GM12875 (cell line): ENCODE data around the gene WDCP.

Experiments
- H3K4me3 ChIP-seq: one replicate; pipeline ENCODE4 v1.5.1; 2011; ENCODE audit warnings: low read depth, low read length, control low read depth
- CTCF ChIP-seq: IDR thresholded peaks from 2 replicates; pipeline ENCODE4 v1.5.1; 2011; ENCODE audit warnings: low read depth, mild to moderate bottlenecking, control low read depth, inconsistent platforms, low read length, moderate library complexity, borderline replicate concordance; ENCODE audit not compliant: insufficient read depth

The WDCP gene

GRCh38 chr2:24012521-24013188, 34.5 kb downstream of the WDCP start:
- no peak for TF ChIP-seq CTCF
- no peak overlapping the region for H3K4me3 ChIP-seq

GRCh38 chr2:24011250-24012104, 35.7 kb downstream of the WDCP start:
- no peak for TF ChIP-seq CTCF

GRCh38 chr2:24010477-24011249, 36.5 kb downstream of the WDCP start:
- TF ChIP-seq CTCF, result no peak
- peak overlapping the region; percentile 42 for H3K4me3 ChIP-seq

More at GRCh38 chr2:24011250-24012104, 35.7 kb downstream of the WDCP start:
- no peak overlapping the region for H3K4me3 ChIP-seq

- TF ChIP-seq CTCF, result no peak
- H3K4me3 ChIP-seq, result peak within 1 kb of the TSS; percentile 42
Measured at GRCh38 chr2:24009680-24010476, 37.3 kb downstream of the WDCP start, which contains the start of gene MFSD2B. Gene MFSD2B, plus strand, starts transcription at chr2:24010085. Its CDS starts 12 bp downstream, at chr2:24010097.

GRCh38 chr2:24009367-24009679, 37.9 kb downstream of the WDCP start:
- H3K4me3 ChIP-seq, result no peak overlapping the region
- TF ChIP-seq CTCF, result no peak

GRCh38 chr2:24008672-24009366, 38.4 kb downstream of the WDCP start:
- no peak overlapping the region for H3K4me3 ChIP-seq
- no peak for TF ChIP-seq CTCF
